ENCODE data around the gene LTB4R2.
"Not testable (repeated sequence)": the region's sequence is repeated elsewhere in the genome, so short reads cannot be mapped to it uniquely, and the experiment has no call there.

The LTB4R2 gene

DNA sequence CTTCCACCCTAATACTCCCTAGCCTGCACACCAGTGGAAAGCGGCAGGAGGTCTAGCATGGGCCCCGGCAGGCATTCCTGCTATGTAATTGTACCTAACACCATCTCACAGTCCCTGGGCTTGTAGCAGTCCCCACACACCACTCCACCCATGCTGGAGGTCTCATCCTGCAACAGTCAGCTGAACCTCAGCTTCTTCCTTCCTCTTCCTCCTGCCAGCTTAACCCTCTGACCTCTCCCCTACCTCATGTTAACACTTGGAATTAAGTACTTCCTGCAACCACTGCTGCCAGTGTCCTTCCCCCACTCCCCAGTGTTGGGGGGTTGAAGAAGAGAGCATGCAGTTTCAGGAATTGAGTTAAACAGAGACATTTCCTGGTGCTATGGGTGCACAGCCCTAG, 17.4 kb downstream of the LTB4R2 start (continued):
- TF ChIP-seq ZNF23 (tag by site-specific recombination; IDR thresholded peaks at IDR 0.05; ENCODE audit: borderline replicate concordance), result no peak
- no peak for TF ChIP-seq ZNF341 (tag by site-specific recombination; IDR thresholded peaks at IDR 0.05; ENCODE audit: low read depth)
- TF ChIP-seq, protein P1, sequence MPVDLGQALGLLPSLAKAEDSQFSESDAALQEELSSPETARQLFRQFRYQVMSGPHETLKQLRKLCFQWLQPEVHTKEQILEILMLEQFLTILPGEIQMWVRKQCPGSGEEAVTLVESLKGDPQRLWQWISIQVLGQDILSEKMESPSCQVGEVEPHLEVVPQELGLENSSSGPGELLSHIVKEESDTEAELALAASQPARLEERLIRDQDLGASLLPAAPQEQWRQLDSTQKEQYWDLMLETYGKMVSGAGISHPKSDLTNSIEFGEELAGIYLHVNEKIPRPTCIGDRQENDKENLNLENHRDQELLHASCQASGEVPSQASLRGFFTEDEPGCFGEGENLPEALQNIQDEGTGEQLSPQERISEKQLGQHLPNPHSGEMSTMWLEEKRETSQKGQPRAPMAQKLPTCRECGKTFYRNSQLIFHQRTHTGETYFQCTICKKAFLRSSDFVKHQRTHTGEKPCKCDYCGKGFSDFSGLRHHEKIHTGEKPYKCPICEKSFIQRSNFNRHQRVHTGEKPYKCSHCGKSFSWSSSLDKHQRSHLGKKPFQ (tag by site-specific recombination; IDR thresholded peaks at IDR 0.05), result no peak
- no peak for TF ChIP-seq SALL2 (tag by site-specific recombination; IDR thresholded peaks at IDR 0.05; ENCODE audit: borderline replicate concordance)
- no peak for TF ChIP-seq ZNF394 (tag by site-specific recombination; IDR thresholded peaks at IDR 0.05; ENCODE audit: borderline replicate concordance)
- TF ChIP-seq ZNF596 (tag by site-specific recombination; IDR thresholded peaks at IDR 0.05), result no peak
- TF ChIP-seq, protein P2, sequence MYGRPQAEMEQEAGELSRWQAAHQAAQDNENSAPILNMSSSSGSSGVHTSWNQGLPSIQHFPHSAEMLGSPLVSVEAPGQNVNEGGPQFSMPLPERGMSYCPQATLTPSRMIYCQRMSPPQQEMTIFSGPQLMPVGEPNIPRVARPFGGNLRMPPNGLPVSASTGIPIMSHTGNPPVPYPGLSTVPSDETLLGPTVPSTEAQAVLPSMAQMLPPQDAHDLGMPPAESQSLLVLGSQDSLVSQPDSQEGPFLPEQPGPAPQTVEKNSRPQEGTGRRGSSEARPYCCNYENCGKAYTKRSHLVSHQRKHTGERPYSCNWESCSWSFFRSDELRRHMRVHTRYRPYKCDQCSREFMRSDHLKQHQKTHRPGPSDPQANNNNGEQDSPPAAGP (tag by site-specific recombination; IDR thresholded peaks at IDR 0.05), result no peak
- TF ChIP-seq ZNF146 (tag by site-specific recombination; IDR thresholded peaks at IDR 0.05), result no peak
- TF ChIP-seq ZNF610 (tag by site-specific recombination; IDR thresholded peaks at IDR 0.05; ENCODE audit: borderline replicate concordance), result no peak
- TF ChIP-seq ZNF670 (tag by site-specific recombination; IDR thresholded peaks at IDR 0.05; ENCODE audit: low read depth), result no peak

DNA sequence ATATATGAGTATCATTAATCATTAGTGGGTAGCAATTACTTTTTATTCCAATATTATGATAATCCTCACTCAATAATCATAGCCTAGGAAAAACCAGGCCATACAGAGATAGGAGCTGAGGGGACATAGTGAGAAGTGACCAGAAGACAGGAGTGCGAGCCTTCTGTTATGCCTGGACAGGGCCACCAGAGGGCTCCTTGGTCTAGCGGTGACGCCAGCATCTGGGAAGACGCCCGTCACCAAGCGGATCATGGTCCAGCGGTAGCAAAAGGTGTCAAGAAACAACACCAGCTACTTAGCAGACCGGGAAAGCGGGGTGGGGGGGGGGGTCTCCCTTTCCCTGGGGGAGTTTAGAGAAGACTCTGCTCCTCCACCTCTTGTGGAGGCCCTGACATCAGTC, 18.0 kb downstream of the LTB4R2 start:
- not testable (repeated sequence) for H3K4me1 ChIP-seq (ENCODE audit: control insufficient read depth, insufficient read depth, low read length); H3K9me3 ChIP-seq (ENCODE audit: control insufficient read depth, insufficient read depth, low read depth, low read length)

DNA sequence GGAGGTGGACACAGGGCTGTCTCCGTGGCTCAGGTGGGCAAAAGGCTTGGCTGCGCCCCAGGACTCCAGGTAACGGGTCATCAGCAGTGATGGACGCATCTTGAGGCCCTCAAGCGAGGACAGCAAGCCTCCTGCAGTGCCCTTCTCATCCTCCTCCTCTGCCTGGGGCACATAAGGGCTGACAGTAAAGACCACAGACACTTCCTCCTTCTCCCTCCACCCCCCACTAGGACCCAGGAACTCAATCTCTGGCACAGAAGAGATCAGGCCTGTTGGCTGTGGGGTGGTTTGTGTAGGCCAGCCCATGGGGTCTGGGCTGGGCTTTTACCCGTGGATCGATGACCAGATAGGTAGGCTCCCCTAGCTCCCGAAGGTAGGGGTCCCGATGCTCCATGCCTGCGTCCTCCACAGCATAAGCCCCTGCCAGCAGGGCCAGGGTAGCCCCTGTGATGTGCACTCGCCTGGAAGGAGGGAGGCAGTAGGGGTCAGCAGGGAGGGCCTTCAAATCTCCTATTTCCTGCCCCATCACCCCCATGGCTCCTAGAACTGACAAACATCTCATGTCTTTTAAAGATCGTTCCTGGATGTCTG, 19.2 kb downstream of the LTB4R2 start:
- TF ChIP-seq ZNF423 (tag by site-specific recombination; IDR thresholded peaks at IDR 0.05), result no peak
- TF ChIP-seq GLI4 (tag by site-specific recombination; IDR thresholded peaks at IDR 0.05), result no peak
- TF ChIP-seq ZNF510 (tag by site-specific recombination; IDR thresholded peaks at IDR 0.05; ENCODE audit: insufficient replicate concordance), result no peak
- TF ChIP-seq ZNF843 (tag by site-specific recombination; IDR thresholded peaks at IDR 0.05), result no peak
- TF ChIP-seq ZBTB48 (tag by site-specific recombination; IDR thresholded peaks at IDR 0.05), result no peak
- TF ChIP-seq ZNF777 (tag by site-specific recombination; IDR thresholded peaks at IDR 0.05; ENCODE audit: borderline replicate concordance), result no peak
- TF ChIP-seq ZNF596 (tag by site-specific recombination; IDR thresholded peaks at IDR 0.05), result no peak
- no peak for TF ChIP-seq ZFP41 (tag by site-specific recombination; IDR thresholded peaks at IDR 0.05; ENCODE audit: borderline replicate concordance)
- TF ChIP-seq, protein P3, sequence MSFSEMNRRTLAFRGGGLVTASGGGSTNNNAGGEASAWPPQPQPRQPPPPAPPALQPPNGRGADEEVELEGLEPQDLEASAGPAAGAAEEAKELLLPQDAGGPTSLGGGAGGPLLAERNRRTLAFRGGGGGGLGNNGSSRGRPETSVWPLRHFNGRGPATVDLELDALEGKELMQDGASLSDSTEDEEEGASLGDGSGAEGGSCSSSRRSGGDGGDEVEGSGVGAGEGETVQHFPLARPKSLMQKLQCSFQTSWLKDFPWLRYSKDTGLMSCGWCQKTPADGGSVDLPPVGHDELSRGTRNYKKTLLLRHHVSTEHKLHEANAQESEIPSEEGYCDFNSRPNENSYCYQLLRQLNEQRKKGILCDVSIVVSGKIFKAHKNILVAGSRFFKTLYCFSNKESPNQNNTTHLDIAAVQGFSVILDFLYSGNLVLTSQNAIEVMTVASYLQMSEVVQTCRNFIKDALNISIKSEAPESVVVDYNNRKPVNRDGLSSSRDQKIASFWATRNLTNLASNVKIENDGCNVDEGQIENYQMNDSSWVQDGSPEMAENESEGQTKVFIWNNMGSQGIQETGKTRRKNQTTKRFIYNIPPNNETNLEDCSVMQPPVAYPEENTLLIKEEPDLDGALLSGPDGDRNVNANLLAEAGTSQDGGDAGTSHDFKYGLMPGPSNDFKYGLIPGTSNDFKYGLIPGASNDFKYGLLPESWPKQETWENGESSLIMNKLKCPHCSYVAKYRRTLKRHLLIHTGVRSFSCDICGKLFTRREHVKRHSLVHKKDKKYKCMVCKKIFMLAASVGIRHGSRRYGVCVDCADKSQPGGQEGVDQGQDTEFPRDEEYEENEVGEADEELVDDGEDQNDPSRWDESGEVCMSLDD (tag by site-specific recombination; IDR thresholded peaks at IDR 0.05), result no peak
- no peak for TF ChIP-seq GLIS2 (tag by site-specific recombination; IDR thresholded peaks at IDR 0.05)
- Histone ChIP-seq H3K36me3 (ENCODE audit: control insufficient read depth in 2 of 2, insufficient read depth in 1 of 2, low read length in 2 of 2) (no peaks in the 10 kb centered on the region), H3K9me3 (ENCODE audit: control insufficient read depth, insufficient read depth, low read depth, low read length) (no peaks in the 10 kb centered on the region), H3K4me3 (ENCODE audit: low read depth, low read length) (no peak overlapping the region), H3K4me1 (ENCODE audit: control insufficient read depth, insufficient read depth, low read length) (peaks cover 3% of the 10 kb centered on the region; the same call in 1 of the 2 replicates), H3K27ac (ENCODE audit: extremely low read depth, low read depth, low read length) (no peak overlapping the region)
- ChIA-PET POLR2A (interaction anchor here (0.8 kb wide), 1 partner anchor 107 kb away, joined by 3 read pairs; no protein-coding TSS in a partner anchor), CTCF (interaction anchor here (1.2 to 16.9 kb wide), 4 partner anchors 23 to 113 kb away, joined by 4 to 468 read pairs (median 4); partner anchors contain the start of genes CBLN3, KHNYN and SDR39U1)

More for the DNA sequence above, 18.0 kb downstream of the LTB4R2 start:
- H3K4me3 ChIP-seq (ENCODE audit: low read depth, low read length); H3K36me3 ChIP-seq (ENCODE audit: control insufficient read depth in 2 of 2, insufficient read depth in 1 of 2, low read length in 2 of 2); H3K27ac ChIP-seq (ENCODE audit: extremely low read depth, low read depth, low read length): not testable (repeated sequence)
- CTCF ChIA-PET, result interaction anchor here (0.6 to 16.9 kb wide), 11 partner anchors 9 to 115 kb away, joined by 3 to 468 read pairs (median 4); partner anchors contain the start of genes CBLN3, CIDEB, KHNYN and SDR39U1
- 0 out of 2 replicates have a peak, but pooled peaks have one; percentile 22 for TF ChIP-seq KLF8 (tag by site-specific recombination; IDR thresholded peaks at IDR 0.05)
- peak; percentile 44 for TF ChIP-seq ZNF654 (tag by site-specific recombination; IDR thresholded peaks at IDR 0.05; ENCODE audit: low read depth)
- peak; percentile 39; the same call in 1 of the 2 replicates for TF ChIP-seq CTCF (tag by site-specific recombination; IDR thresholded peaks at IDR 0.05)
- POLR2A ChIA-PET, result interaction anchor here (0.6 to 2.2 kb wide), 3 partner anchors 104 to 760 kb away, joined by 3 to 5 read pairs (median 5); partner anchors contain the start of gene AP1G2
